Measurements from ENCODE around the gene HEMGN.
"Not testable (repeated sequence)": the region's sequence is repeated elsewhere in the genome, so short reads cannot be mapped to it uniquely, and the experiment has no call there.

Gene HEMGN

DNA sequence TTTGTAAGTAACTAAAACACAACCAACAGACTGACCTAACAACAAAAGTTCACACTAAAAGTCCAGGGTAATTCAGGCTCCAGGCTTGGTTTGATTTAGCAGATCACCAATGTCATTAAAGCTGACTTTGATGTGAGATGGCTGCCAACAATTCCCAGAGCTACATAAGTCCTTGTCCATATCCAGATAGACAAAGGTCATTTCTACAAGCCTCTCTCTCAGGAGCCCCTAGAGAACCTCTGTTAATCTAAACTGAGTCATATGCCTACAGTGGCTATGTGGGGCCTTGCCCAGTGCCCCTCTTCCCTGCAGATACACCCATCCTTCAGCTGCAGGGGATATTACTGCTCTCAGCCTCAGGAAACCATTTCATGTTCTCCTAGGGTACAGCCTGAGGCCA is 26.9 kb upstream of the HEMGN start:
- no peak overlapping the region for H3K4me3 ChIP-seq (ENCODE audit: low read depth, low read length)

GRCh38 chr9:97963232-97963631 is 25.3 kb upstream of the HEMGN start:
- H3K4me3 ChIP-seq (ENCODE audit: low read depth, low read length), result no peak overlapping the region

- no peak overlapping the region for H3K4me3 ChIP-seq (ENCODE audit: low read depth, low read length)
These were observed 24.6 kb upstream of the HEMGN start for GRCh38 chr9:97962575-97962974.

- H3K4me3 ChIP-seq (ENCODE audit: low read depth, low read length), result no peak overlapping the region
These were observed 24.2 kb upstream of the HEMGN start for GRCh38 chr9:97962136-97962535.

DNA sequence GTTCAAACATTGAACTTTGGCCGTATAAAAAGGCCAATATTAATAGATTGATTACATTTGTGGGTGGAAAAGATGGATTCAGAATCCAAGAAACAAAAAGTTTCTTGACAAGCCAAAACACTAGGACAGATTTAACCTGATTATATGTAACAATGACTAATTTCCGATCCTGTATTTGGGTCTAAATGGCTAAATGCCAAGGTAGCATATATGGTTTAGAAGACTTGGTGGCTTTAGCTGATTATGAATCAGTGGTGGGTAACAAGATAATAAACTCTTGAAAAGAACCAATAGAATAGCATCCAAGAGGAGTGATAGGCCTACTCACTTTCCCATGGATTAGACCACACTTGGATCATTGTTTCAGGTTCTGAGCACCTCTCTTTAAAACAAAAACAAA is 23.4 kb upstream of the HEMGN start:
- H3K4me3 ChIP-seq (ENCODE audit: low read depth, low read length), result no peak overlapping the region

- H3K4me3 ChIP-seq (ENCODE audit: low read depth, low read length), result not testable (repeated sequence)
These were observed 22.8 kb upstream of the HEMGN start for GRCh38 chr9:97960678-97961328.

DNA sequence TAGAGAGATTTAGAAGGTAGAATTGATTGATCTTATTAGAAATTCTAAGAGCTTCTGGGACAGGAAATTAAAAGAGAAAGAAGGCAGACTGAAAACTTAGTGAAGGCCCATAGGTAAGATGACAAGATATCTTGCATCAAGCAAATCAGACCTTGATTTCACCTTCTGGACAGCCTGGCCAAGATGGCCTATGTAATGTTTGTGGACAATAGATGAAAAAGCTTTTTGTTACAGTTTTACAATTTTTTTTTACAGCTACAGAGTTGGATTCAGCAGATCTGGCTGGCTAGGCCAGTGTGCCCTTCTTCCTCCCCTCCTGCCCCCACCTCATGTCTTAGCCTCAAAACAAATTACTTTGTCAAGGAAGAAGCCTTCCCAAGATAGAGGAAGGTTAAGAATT is 21.6 kb upstream of the HEMGN start:
- no peak overlapping the region for H3K4me3 ChIP-seq (ENCODE audit: low read depth, low read length)

DNA sequence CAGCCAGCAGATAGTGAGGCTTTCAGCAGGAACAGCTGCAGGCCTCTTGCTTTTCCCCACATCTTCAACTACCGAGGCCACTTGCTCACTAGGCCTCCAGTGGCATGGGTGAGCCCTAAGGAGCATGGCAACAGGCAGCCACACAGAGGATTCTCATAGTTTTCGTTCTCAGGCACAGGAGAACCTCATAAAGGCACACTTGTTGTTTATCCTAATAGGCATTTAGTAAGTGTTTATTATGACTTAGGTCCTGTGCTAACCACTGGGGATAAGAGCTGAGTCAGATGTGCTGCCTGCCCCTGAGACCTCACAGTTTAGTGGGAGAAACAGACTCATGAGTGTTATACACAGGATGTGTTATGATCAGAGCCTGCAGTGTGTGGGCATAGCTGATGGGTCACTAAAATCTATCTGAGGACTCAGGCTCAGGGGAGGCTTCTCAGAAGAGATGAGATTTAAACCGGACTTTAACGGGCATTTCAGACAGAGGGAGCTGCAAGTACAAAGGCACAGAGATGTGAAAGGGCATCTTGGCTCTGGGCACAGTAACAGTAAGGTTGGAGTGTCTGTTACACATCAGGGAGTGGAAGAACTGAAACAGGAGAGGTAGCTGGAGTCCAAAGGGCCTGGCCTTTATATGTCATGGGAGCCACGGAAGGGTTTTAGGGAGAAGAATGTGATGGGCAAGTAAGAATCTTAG is 21.0 kb upstream of the HEMGN start:
- no peak overlapping the region for H3K4me3 ChIP-seq (ENCODE audit: low read depth, low read length)

GRCh38 chr9:97956331-97956730 is 18.4 kb upstream of the HEMGN start:
- no peak overlapping the region for H3K4me3 ChIP-seq (ENCODE audit: low read depth, low read length)

GRCh38 chr9:97954550-97954989 is 16.6 kb upstream of the HEMGN start:
- no peak overlapping the region for H3K4me3 ChIP-seq (ENCODE audit: low read depth, low read length)

DNA sequence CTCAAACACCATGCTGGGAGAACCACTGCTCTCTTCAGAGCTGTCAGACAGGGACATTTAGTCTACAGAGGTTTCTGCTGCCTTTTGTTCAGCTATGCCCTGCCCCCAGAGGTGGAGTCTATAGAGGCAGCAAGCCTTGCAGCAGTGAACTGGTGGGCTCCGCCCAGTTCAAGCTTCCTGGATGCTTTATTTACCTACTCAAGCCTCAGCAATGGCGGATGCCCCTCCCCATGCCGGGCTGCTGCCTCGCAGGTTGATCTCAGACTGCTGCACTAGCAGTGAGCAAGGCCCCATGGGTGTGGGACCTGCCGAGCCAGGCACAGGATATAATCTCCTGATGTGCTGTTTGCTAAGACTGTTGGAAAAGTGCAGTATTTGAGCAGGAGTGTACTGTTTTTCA is 12.9 kb upstream of the HEMGN start:
- H3K4me3 ChIP-seq (ENCODE audit: low read depth, low read length), result not testable (repeated sequence)

DNA sequence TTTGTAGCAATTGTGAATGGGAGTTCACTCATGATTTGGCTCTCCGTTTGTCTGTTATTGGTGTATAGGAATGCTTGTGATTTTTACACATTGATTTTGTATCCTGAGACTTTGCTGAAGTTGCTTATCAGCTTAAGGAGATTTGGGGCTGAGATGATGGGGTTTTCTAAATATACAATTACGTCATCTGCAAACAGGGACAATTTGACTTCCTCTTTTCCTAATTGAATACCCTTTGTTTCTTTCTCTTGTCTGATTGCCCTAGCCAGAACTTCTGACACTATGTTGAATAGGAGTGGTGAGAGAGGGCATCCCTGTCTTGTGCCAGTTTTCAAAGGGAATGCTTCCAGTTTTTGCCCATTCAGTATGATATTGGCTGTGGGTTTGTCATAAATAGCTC is 9.1 kb upstream of the HEMGN start:
- H3K4me3 ChIP-seq (ENCODE audit: low read depth, low read length), result not testable (repeated sequence)

DNA sequence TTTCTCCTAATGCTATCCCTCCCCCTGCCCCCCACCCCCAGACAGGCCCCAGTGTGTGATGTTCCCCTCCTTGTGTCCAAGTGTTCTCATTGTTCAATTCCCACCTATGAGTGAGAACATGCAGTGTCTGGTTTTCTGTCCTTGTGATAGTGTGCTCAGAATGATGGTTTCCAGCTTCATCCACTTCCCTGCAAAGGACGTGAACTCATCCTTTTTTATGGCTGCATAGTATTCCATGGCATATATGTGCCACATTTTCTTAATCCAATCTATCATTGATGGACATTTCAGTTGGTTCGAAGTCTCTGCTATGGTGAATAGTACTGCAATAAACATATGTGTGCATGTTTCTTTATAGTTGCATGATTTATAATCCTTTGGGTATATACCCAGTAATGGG is 7.5 kb upstream of the HEMGN start:
- not testable (repeated sequence) for H3K4me3 ChIP-seq (ENCODE audit: low read depth, low read length)

GRCh38 chr9:97944612-97945011 is 6.6 kb upstream of the HEMGN start:
- no peak overlapping the region for H3K4me3 ChIP-seq (ENCODE audit: low read depth, low read length)

DNA sequence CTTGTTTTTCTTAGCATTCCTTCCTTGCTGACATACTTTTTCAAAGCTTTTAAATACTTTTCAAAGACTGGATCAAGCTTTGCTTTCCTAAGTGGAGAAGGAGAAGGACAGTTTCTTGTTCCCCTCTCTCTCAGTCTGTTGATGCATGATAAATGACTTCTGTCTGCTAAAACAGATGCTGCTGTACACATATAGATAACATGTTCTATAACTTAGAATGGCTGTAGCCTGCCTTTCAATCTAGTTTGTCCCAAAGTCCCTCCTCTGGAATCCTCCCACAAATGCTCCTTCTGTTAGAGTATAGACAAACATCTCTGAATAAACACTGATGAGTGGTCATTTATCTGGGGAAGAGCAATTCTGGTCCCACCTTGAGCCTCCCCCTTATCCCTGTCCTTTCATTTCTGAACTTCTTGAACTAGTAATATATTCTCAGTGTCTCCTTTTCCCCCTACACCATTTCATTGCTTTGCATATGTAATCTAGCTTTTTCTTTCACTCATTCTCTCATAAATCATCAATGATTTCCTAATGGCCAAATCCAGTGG is 5.4 kb upstream of the HEMGN start:
- H3K4me3 ChIP-seq (ENCODE audit: low read depth, low read length), result no peak overlapping the region

GRCh38 chr9:97941323-97941722 is 3.4 kb upstream of the HEMGN start:
- H3K4me3 ChIP-seq (ENCODE audit: low read depth, low read length), result no peak overlapping the region

- no peak overlapping the region for H3K4me3 ChIP-seq (ENCODE audit: low read depth, low read length)
These were observed 2.8 kb upstream of the HEMGN start for GRCh38 chr9:97940741-97941140.

DNA sequence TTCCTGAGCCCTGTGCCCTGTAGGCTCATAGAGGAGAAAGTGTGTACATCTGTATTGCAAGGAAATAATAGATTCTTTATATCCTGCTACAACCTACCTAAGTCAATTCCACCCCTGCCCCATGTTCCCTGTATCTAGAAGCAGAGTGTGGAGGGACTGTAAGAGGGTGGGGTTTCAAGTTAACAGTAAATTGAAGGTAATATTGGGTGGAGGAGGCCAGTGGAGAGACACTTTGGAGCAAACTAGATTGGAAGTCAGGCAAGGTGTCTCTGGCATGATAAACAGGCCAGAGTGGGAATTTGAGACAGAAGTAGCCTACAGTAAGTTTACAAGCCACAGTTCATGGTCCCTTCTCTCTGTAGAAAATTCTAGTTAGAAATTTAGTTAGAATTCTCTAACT is 2.3 kb upstream of the HEMGN start:
- no peak overlapping the region for H3K4me3 ChIP-seq (ENCODE audit: low read depth, low read length)

DNA sequence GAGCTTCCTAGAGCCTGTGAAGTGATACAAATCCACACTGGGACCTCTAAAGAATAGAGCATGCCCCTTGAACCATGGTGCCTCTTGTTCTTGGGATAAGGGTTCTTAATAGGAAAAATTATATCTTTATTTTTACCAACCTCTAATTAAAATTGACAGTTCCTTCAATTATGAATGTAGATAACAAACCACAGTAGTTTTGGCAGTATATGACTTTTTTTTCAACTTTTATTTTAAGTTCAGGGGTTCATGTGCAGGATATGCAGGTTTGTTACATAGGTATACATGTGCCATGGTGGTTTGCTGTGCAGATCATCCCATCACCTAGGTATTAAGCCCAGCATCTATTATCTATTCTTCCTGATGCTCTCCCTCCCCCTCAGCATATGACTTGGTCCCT is 974 bp downstream of the HEMGN start:
- H3K4me3 ChIP-seq (ENCODE audit: low read depth, low read length), result no peak overlapping the region

DNA sequence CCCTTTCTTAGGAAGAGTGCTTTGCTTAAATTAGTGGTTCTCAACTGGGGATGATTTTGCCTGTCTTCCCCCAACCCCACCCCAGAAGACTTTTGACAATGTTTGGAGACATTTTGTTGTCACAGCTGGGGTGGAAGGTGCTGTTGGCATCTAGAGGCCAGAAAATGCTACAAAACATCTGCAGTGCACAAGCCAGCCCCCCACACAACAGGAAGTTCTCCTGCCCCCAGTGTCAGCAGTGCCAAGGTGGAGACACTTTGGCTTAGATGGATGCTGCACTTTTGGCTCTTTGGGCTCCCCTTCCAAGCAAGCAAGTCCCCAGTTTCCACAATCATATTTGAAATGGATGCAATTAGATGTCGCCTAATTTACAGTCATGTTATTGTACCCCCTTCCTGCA is 2.7 kb downstream of the HEMGN start:
- no peak overlapping the region for H3K4me3 ChIP-seq (ENCODE audit: low read depth, low read length)

GRCh38 chr9:97934321-97935115 is 3.5 kb downstream of the HEMGN start:
- H3K4me3 ChIP-seq (ENCODE audit: low read depth, low read length), result no peak overlapping the region
